Vagina (tissue), 2 donors: ENCODE results near the gene AP2B1.

Experiments
- POLR2A ChIP-seq, 2 donors: fragments of 450-650 bp; IDR thresholded peaks; one replicate each; pipeline ENCODE4 v1.6.1; 2017; ENCODE audit warnings: antibody characterized with exemption in 2 of 2, mild to moderate bottlenecking in 2 of 2, moderate library complexity in 2 of 2
- TF ChIP-seq, protein P1 (sequence below), 3 experiments: fragments of 450-650 bp in 2 of 3; fragments of 200-600 bp in 1 of 3; sonication (generic) in 1 of 3; IDR thresholded peaks; one replicate each; pipeline ENCODE4 v1.5.1; 2017 to 2019; ENCODE audit warnings: antibody characterized with exemption in 3 of 3, mild to moderate bottlenecking in 2 of 3, moderate library complexity in 2 of 3

DNA sequence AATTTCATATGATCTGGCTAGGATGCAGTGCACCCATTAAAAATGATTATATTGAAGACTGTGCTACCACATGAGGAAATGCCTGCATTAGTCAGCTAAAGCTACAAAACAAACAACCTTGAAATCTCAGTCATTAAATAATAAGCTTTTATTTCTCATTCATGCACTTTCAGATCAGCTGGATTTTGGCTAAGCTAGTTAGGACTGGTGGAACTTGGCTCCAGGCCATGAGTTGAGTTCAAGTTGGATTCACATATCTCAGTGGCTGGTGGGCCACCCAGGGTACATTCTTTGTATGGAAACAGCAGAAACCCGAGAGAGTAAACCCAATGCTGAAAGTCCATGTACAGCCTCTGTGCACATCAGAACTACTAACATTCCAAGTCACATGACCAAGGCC lies 43.3 kb upstream of the AP2B1 start:
- TF ChIP-seq, protein P1, sequence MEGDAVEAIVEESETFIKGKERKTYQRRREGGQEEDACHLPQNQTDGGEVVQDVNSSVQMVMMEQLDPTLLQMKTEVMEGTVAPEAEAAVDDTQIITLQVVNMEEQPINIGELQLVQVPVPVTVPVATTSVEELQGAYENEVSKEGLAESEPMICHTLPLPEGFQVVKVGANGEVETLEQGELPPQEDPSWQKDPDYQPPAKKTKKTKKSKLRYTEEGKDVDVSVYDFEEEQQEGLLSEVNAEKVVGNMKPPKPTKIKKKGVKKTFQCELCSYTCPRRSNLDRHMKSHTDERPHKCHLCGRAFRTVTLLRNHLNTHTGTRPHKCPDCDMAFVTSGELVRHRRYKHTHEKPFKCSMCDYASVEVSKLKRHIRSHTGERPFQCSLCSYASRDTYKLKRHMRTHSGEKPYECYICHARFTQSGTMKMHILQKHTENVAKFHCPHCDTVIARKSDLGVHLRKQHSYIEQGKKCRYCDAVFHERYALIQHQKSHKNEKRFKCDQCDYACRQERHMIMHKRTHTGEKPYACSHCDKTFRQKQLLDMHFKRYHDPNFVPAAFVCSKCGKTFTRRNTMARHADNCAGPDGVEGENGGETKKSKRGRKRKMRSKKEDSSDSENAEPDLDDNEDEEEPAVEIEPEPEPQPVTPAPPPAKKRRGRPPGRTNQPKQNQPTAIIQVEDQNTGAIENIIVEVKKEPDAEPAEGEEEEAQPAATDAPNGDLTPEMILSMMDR (IDR thresholded peaks at IDR 0.05): no peak
- no peak for TF ChIP-seq POLR2A (IDR thresholded peaks at IDR 0.05)
